ENCODE measurements around the gene PPIF.

PPIF gene

GRCh38 chr10:79349072-79349491 lies 1.8 kb downstream of the PPIF start:
- DNase-seq (ENCODE audit: low read depth in 1 of 2, low spot score in 1 of 2): no peak
- H3K4me3 ChIP-seq (replicated peaks; ENCODE audit: insufficient read depth, low read length): peak overlapping the region; percentile 70
- TF ChIP-seq CTCF (IDR thresholded peaks at IDR 0.05; ENCODE audit: insufficient read depth, low read length): no peak
- no peak for TF ChIP-seq GABPA (IDR thresholded peaks at IDR 0.05; ENCODE audit: low read depth)
- no peak for TF ChIP-seq REST (IDR thresholded peaks at IDR 0.05; ENCODE audit: insufficient replicate concordance, low read depth)
- TF ChIP-seq POLR2AphosphoS5 (IDR thresholded peaks at IDR 0.05; ENCODE audit: low read depth): no peak
- TF ChIP-seq SPI1 (IDR thresholded peaks at IDR 0.05; ENCODE audit: borderline replicate concordance, low read depth): no peak
- H3K27ac ChIP-seq (replicated peaks): peak overlapping the region; percentile 99
- no peaks in the 10 kb centered on the region for H3K27me3 ChIP-seq (ENCODE audit: insufficient read depth, poor library complexity, severe bottlenecking)

- peak overlapping the region; percentile 30 for H3K27ac ChIP-seq (replicated peaks)
- DNase-seq (ENCODE audit: low read depth in 1 of 2, low spot score in 1 of 2): peak in 1 of 2 experiments; percentile 33
- no peak for TF ChIP-seq SPI1 (IDR thresholded peaks at IDR 0.05; ENCODE audit: borderline replicate concordance, low read depth)
- TF ChIP-seq GABPA (IDR thresholded peaks at IDR 0.05; ENCODE audit: low read depth): no peak
- no peak for TF ChIP-seq CTCF (IDR thresholded peaks at IDR 0.05; ENCODE audit: insufficient read depth, low read length)
- no peak for TF ChIP-seq POLR2AphosphoS5 (IDR thresholded peaks at IDR 0.05; ENCODE audit: low read depth)
- no peak for TF ChIP-seq REST (IDR thresholded peaks at IDR 0.05; ENCODE audit: insufficient replicate concordance, low read depth)
- H3K4me3 ChIP-seq (replicated peaks; ENCODE audit: insufficient read depth, low read length): peak overlapping the region; percentile 70
- H3K27me3 ChIP-seq (ENCODE audit: insufficient read depth, poor library complexity, severe bottlenecking): no peaks in the 10 kb centered on the region
Measured at GRCh38 chr10:79349766-79350406, 2.6 kb downstream of the PPIF start.

- TF ChIP-seq REST (IDR thresholded peaks at IDR 0.05; ENCODE audit: insufficient replicate concordance, low read depth) (no peak), SPI1 (IDR thresholded peaks at IDR 0.05; ENCODE audit: borderline replicate concordance, low read depth) (no peak), CTCF (IDR thresholded peaks at IDR 0.05; ENCODE audit: insufficient read depth, low read length) (no peak), GABPA (IDR thresholded peaks at IDR 0.05; ENCODE audit: low read depth) (no peak), POLR2AphosphoS5 (IDR thresholded peaks at IDR 0.05; ENCODE audit: low read depth) (no peak)
- Histone ChIP-seq H3K4me3 (replicated peaks; ENCODE audit: insufficient read depth, low read length) (peak overlapping the region; percentile 70), H3K27me3 (ENCODE audit: insufficient read depth, poor library complexity, severe bottlenecking) (no peaks in the 10 kb centered on the region), H3K27ac (replicated peaks) (peak overlapping the region; percentile 30)
- DNase-seq (ENCODE audit: low read depth in 1 of 2, low spot score in 1 of 2): no peak
Measured at GRCh38 chr10:79350407-79351154, 3.3 kb downstream of the PPIF start.

Data from HL-60 (cell line).